Measurements from ENCODE around the gene DNAI2. TPM values are rescaled to one million over a fixed set of nuclear protein-coding genes. Genes with fewer than 3 reads are reported as not detected.

Gene DNAI2
- polyA plus RNA-seq, 1 of the 3 experiments (the other 2 are of a cell fraction) = not detected

DNA sequence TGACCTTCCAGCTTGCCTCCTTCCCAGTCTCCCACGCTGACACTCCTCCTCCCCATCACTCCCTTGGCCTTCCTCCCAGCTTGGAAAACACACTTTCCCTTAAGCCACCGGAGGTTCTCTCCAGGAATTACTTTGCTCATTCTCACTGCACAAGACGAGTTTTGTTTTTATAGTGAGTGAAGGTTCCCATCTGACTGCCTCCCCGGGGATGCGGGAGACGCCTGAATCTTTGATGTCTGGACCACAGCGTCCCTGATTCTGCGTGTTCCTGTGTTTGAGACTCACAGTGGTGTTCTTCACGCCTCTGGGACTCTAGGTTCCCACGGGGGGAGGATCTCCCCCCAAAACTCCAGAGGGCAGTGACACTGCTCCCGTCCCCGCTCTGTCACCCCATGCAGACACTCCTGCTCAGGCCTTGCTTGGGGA lies 2.0 kb downstream of the DNAI2 start:
- no peak overlapping the region for H3K4me2 ChIP-seq
- no peaks in the 10 kb centered on the region for H4K20me1 ChIP-seq (ENCODE audit: insufficient read depth)
- no peaks in the 10 kb centered on the region for H3F3A ChIP-seq (replicated peaks; ENCODE audit: insufficient read depth)
- no peak overlapping the region for H3K9ac ChIP-seq
- H3K36me3 ChIP-seq (replicated peaks in 1 of 2; ENCODE audit: control insufficient read depth in 1 of 2, insufficient read depth in 2 of 2, low read length in 1 of 2) = no peaks in the 10 kb centered on the region
- no peak overlapping the region for H3K27ac ChIP-seq (ENCODE audit: low read depth in 2 of 2, low read length in 1 of 2)
- no peak for DNase-seq
- no peaks in the 10 kb centered on the region for H3K4me1 ChIP-seq (ENCODE audit: control insufficient read depth in 1 of 2, insufficient read depth in 2 of 2, low read depth in 1 of 2, low read length in 1 of 2)
- no peaks in the 10 kb centered on the region for H3K9me2 ChIP-seq
- WGBS (ENCODE audit: low lambda C conversion rate) = 53% methylated on average over 12 of the region's 12 CpGs
- H3K9me3 ChIP-seq = no peaks in the 10 kb centered on the region
- H3K79me2 ChIP-seq (ENCODE audit: insufficient read depth) = no peaks in the 10 kb centered on the region
- TF ChIP-seq, protein P1, sequence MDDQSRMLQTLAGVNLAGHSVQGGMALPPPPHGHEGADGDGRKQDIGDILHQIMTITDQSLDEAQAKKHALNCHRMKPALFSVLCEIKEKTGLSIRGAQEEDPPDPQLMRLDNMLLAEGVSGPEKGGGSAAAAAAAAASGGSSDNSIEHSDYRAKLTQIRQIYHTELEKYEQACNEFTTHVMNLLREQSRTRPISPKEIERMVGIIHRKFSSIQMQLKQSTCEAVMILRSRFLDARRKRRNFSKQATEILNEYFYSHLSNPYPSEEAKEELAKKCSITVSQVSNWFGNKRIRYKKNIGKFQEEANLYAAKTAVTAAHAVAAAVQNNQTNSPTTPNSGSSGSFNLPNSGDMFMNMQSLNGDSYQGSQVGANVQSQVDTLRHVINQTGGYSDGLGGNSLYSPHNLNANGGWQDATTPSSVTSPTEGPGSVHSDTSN (IDR thresholded peaks at IDR 0.05) = no peak
- TF ChIP-seq MEF2A (IDR thresholded peaks at IDR 0.05; ENCODE audit: borderline replicate concordance, low read depth) = no peak
- TF ChIP-seq, protein P2, sequence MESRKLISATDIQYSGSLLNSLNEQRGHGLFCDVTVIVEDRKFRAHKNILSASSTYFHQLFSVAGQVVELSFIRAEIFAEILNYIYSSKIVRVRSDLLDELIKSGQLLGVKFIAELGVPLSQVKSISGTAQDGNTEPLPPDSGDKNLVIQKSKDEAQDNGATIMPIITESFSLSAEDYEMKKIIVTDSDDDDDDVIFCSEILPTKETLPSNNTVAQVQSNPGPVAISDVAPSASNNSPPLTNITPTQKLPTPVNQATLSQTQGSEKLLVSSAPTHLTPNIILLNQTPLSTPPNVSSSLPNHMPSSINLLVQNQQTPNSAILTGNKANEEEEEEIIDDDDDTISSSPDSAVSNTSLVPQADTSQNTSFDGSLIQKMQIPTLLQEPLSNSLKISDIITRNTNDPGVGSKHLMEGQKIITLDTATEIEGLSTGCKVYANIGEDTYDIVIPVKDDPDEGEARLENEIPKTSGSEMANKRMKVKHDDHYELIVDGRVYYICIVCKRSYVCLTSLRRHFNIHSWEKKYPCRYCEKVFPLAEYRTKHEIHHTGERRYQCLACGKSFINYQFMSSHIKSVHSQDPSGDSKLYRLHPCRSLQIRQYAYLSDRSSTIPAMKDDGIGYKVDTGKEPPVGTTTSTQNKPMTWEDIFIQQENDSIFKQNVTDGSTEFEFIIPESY (IDR thresholded peaks at IDR 0.05; ENCODE audit: borderline replicate concordance, low read depth) = no peak
- no peak for TF ChIP-seq FOXJ3 (CRISPR knock-in tag; IDR thresholded peaks at IDR 0.05)
- no peak for TF ChIP-seq TCF12 (IDR thresholded peaks at IDR 0.05)
- TF ChIP-seq, protein P3, sequence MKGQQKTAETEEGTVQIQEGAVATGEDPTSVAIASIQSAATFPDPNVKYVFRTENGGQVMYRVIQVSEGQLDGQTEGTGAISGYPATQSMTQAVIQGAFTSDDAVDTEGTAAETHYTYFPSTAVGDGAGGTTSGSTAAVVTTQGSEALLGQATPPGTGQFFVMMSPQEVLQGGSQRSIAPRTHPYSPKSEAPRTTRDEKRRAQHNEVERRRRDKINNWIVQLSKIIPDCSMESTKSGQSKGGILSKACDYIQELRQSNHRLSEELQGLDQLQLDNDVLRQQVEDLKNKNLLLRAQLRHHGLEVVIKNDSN (IDR thresholded peaks at IDR 0.05; ENCODE audit: borderline replicate concordance, low read depth) = no peak
- TF ChIP-seq EP300 (IDR thresholded peaks at IDR 0.05; ENCODE audit: borderline replicate concordance in 1 of 2, low read depth in 1 of 2, low read length in 1 of 2) = no peak
- TF ChIP-seq GATA2 (CRISPR knock-in tag; IDR thresholded peaks at IDR 0.05) = no peak
- no peak for TF ChIP-seq NFIC (IDR thresholded peaks at IDR 0.05; ENCODE audit: borderline replicate concordance)
- TF ChIP-seq POLR2AphosphoS5 (IDR thresholded peaks at IDR 0.05; ENCODE audit: low read depth, low read length) = no peak
- no peak for TF ChIP-seq NRF1 (IDR thresholded peaks at IDR 0.05; ENCODE audit: low read depth, low read length)
- TF ChIP-seq CHD2 (IDR thresholded peaks at IDR 0.05; ENCODE audit: low read length, partially characterized antibody) = no peak
- TF ChIP-seq RCOR1 (IDR thresholded peaks at IDR 0.05; ENCODE audit: low read length) = no peak
- TF ChIP-seq REST (IDR thresholded peaks at IDR 0.05; ENCODE audit: low read depth, low read length) = no peak
- TF ChIP-seq IRF3 (IDR thresholded peaks at IDR 0.05; ENCODE audit: low read depth, low read length) = no peak
- TF ChIP-seq YY1 (IDR thresholded peaks at IDR 0.05; ENCODE audit: low read depth) = no peak
- TF ChIP-seq MXI1 (IDR thresholded peaks at IDR 0.05; ENCODE audit: low read depth, low read length) = no peak
- no peaks in the 10 kb centered on the region for H3K27me3 ChIP-seq (ENCODE audit: insufficient read depth)
- ChIA-PET CTCF (interaction anchor here (0.8 to 1.2 kb wide), 3 partner anchors 24 to 290 kb away, joined by 3 read pairs; no protein-coding TSS in a partner anchor), POLR2A (no interaction called here)
- H3K4me3 ChIP-seq (ENCODE audit: low read depth in 2 of 2, low read length in 1 of 2) = no peak overlapping the region
- H2AFZ ChIP-seq (ENCODE audit: low read depth) = no peak overlapping the region

Measured in SK-N-SH (cell line).